ENCODE measurements around the gene TEK.

DNA sequence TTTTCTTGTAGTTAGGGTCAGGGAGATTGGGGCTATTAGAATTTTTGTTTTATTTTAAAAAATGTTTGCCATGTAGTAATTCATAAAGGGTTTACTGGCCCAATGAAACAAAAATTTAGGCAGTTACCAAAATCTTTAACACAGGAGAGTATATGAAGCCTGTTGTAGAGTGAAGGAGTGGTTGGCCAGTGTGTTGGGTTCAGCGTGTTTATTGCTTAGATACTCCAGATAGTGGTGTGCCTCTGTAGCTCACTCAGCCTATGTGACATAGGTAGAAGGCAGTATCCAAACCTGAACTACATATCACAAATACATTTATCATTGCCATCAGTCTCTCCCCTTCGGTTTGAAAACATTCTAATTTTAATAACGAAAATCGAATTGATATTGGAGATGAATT is 1.2 kb downstream of the TEK start:
- TF ChIP-seq, protein P1, sequence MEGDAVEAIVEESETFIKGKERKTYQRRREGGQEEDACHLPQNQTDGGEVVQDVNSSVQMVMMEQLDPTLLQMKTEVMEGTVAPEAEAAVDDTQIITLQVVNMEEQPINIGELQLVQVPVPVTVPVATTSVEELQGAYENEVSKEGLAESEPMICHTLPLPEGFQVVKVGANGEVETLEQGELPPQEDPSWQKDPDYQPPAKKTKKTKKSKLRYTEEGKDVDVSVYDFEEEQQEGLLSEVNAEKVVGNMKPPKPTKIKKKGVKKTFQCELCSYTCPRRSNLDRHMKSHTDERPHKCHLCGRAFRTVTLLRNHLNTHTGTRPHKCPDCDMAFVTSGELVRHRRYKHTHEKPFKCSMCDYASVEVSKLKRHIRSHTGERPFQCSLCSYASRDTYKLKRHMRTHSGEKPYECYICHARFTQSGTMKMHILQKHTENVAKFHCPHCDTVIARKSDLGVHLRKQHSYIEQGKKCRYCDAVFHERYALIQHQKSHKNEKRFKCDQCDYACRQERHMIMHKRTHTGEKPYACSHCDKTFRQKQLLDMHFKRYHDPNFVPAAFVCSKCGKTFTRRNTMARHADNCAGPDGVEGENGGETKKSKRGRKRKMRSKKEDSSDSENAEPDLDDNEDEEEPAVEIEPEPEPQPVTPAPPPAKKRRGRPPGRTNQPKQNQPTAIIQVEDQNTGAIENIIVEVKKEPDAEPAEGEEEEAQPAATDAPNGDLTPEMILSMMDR (conservative IDR thresholded peaks at IDR 0.05; ENCODE audit: low read length): no peak
- TF ChIP-seq EZH2phosphoT487 (IDR thresholded peaks at IDR 0.05; ENCODE audit: borderline replicate concordance): no peak

All from Loucy (cell line).